Measurements from ENCODE around the gene TVP23A. TPM values are rescaled to one million over a fixed set of nuclear protein-coding genes. Genes with fewer than 3 reads are reported as not detected.
A peak's percentile ranks its signal among the peaks of the same experiment; 100 is the strongest.

The TVP23A gene
- polyA plus RNA-seq, 1 donor from 2014 or later, result 9.1 TPM

DNA sequence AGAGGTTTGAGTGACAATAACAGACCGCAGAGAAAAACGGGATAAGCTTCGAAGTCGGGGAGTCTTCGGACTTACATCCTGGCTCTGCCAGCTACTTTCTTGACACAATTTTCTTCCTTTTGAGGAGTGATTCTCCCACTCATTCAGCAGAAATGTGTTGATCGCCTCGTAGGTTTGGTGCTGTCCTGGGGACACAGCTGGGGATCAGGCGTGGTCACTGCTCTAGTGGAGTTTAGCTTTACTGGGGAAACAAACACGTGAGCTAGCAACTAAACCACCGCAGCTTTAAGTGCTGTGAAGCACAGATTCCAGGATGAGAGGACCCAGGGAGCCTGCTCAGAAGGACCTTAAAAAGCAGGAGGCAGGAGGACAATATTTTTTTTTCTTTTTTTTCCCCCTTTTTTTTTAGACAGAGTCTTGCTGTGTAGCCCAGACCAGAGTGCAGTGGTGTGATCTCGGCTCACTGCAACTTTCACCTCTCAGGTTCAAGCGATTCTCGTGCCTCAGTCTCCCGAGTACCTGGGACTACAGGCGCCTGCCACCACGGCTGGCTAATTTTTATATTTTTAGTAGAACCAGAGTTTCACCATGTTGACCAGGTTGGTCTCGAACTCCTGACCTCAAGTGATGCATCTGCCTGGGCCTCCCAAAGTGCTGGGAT lies 74.1 kb downstream of the TVP23A start:
- no peaks in the 10 kb centered on the region for H3K36me3 ChIP-seq (ENCODE audit: insufficient read depth, low read length)
- no peak for TF ChIP-seq EP300 (conservative IDR thresholded peaks at IDR 0.05; ENCODE audit: poor library complexity, severe bottlenecking)
- no peak for TF ChIP-seq POLR2AphosphoS5 (IDR thresholded peaks at IDR 0.05)
- TF ChIP-seq EZH2 (IDR thresholded peaks at IDR 0.05; ENCODE audit: borderline replicate concordance, insufficient read depth, low read length, poor library complexity, severe bottlenecking), result no peak
- TF ChIP-seq TAF1 (IDR thresholded peaks at IDR 0.05; ENCODE audit: low read depth), result no peak
- no peak for TF ChIP-seq SMC3 (conservative IDR thresholded peaks at IDR 0.05; ENCODE audit: poor library complexity)
- no peak for TF ChIP-seq CTCF (IDR thresholded peaks at IDR 0.05; ENCODE audit: poor library complexity, severe bottlenecking)
- TF ChIP-seq RAD21 (conservative IDR thresholded peaks at IDR 0.05), result no peak
- TF ChIP-seq, protein P1, sequence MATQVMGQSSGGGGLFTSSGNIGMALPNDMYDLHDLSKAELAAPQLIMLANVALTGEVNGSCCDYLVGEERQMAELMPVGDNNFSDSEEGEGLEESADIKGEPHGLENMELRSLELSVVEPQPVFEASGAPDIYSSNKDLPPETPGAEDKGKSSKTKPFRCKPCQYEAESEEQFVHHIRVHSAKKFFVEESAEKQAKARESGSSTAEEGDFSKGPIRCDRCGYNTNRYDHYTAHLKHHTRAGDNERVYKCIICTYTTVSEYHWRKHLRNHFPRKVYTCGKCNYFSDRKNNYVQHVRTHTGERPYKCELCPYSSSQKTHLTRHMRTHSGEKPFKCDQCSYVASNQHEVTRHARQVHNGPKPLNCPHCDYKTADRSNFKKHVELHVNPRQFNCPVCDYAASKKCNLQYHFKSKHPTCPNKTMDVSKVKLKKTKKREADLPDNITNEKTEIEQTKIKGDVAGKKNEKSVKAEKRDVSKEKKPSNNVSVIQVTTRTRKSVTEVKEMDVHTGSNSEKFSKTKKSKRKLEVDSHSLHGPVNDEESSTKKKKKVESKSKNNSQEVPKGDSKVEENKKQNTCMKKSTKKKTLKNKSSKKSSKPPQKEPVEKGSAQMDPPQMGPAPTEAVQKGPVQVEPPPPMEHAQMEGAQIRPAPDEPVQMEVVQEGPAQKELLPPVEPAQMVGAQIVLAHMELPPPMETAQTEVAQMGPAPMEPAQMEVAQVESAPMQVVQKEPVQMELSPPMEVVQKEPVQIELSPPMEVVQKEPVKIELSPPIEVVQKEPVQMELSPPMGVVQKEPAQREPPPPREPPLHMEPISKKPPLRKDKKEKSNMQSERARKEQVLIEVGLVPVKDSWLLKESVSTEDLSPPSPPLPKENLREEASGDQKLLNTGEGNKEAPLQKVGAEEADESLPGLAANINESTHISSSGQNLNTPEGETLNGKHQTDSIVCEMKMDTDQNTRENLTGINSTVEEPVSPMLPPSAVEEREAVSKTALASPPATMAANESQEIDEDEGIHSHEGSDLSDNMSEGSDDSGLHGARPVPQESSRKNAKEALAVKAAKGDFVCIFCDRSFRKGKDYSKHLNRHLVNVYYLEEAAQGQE (IDR thresholded peaks at IDR 0.05; ENCODE audit: borderline replicate concordance), result no peak
- TF ChIP-seq MXI1 (conservative IDR thresholded peaks at IDR 0.05; ENCODE audit: poor library complexity, severe bottlenecking), result no peak
- H3K9ac ChIP-seq (ENCODE audit: low read length), result peak overlapping the region; percentile 97
- peak overlapping the region; percentile 80 for H3K4me2 ChIP-seq (ENCODE audit: low read length)
- peak overlapping the region; percentile 83 for H3K4me3 ChIP-seq (ENCODE audit: low read length)
- H3K9me2 ChIP-seq (ENCODE audit: insufficient read depth, low read length), result no peaks in the 10 kb centered on the region
- H3K27ac ChIP-seq (ENCODE audit: low read length), result peak overlapping the region; percentile 27
- H3F3A ChIP-seq (ENCODE audit: insufficient read depth, low read length, poor library complexity, severe bottlenecking), result peaks cover 2% of the 10 kb centered on the region
- H3K79me2 ChIP-seq (replicated peaks; ENCODE audit: insufficient read depth, low read length), result no peaks in the 10 kb centered on the region
- H2AFZ ChIP-seq (ENCODE audit: low read depth, low read length), result peak overlapping the region; percentile 71
- H4K20me1 ChIP-seq (ENCODE audit: insufficient read depth), result no peaks in the 10 kb centered on the region
- H3K9me3 ChIP-seq (ENCODE audit: low read length), result no peaks in the 10 kb centered on the region
- H3K27me3 ChIP-seq (ENCODE audit: insufficient read depth, low read depth, low read length), result no peaks in the 10 kb centered on the region

GRCh38 chr16:10743610-10744369 lies 74.8 kb downstream of the TVP23A start, which contains the start of gene NUBP1:
Gene NUBP1, plus strand, starts transcription at chr16:10743842. Its CDS starts 22 bp downstream, at chr16:10743864.
- Histone ChIP-seq H3K9ac (ENCODE audit: low read length) (peak within 1 kb of the TSS; percentile 97), H3K79me2 (replicated peaks; ENCODE audit: insufficient read depth, low read length) (no peaks in the 10 kb centered on the region), H3K9me3 (ENCODE audit: low read length) (no peaks in the 10 kb centered on the region), H3K4me2 (ENCODE audit: low read length) (peak within 1 kb of the TSS; percentile 94), H3K27me3 (ENCODE audit: insufficient read depth, low read depth, low read length) (no peaks in the 10 kb centered on the region), H3K9me2 (ENCODE audit: insufficient read depth, low read length) (no peaks in the 10 kb centered on the region), H2AFZ (ENCODE audit: low read depth, low read length) (peak within 1 kb of the TSS; percentile 95), H3F3A (ENCODE audit: insufficient read depth, low read length, poor library complexity, severe bottlenecking) (peaks cover 2% of the 10 kb centered on the region), H3K27ac (ENCODE audit: low read length) (peak within 1 kb of the TSS; percentile 97), H4K20me1 (ENCODE audit: insufficient read depth) (no peaks in the 10 kb centered on the region), H3K4me3 (ENCODE audit: low read length) (peak within 1 kb of the TSS; percentile 83), H3K36me3 (ENCODE audit: insufficient read depth, low read length) (no peaks in the 10 kb centered on the region)
- peak; percentile 20 for TF ChIP-seq RAD21 (conservative IDR thresholded peaks at IDR 0.05)
- TF ChIP-seq SMC3 (conservative IDR thresholded peaks at IDR 0.05; ENCODE audit: poor library complexity), result peak; percentile 40
- TF ChIP-seq POLR2AphosphoS5 (IDR thresholded peaks at IDR 0.05), result peak; percentile 93
- TF ChIP-seq, protein P1 (IDR thresholded peaks at IDR 0.05; ENCODE audit: borderline replicate concordance), result peak; percentile 82
- TF ChIP-seq MXI1 (conservative IDR thresholded peaks at IDR 0.05; ENCODE audit: poor library complexity, severe bottlenecking), result peak; percentile 100
- TF ChIP-seq CTCF (IDR thresholded peaks at IDR 0.05; ENCODE audit: poor library complexity, severe bottlenecking), result no peak
- peak; percentile 69 for TF ChIP-seq TAF1 (IDR thresholded peaks at IDR 0.05; ENCODE audit: low read depth)
- TF ChIP-seq EZH2 (IDR thresholded peaks at IDR 0.05; ENCODE audit: borderline replicate concordance, insufficient read depth, low read length, poor library complexity, severe bottlenecking), result no peak
- TF ChIP-seq EP300 (conservative IDR thresholded peaks at IDR 0.05; ENCODE audit: poor library complexity, severe bottlenecking), result peak; percentile 75
